RWPE2 (cell line): Measurements from ENCODE around the gene ST8SIA2.
"Not testable (repeated sequence)": the region's sequence is repeated elsewhere in the genome, so short reads cannot be mapped to it uniquely, and the experiment has no call there.

Experiments used
- ATAC-seq: fragments of 200-7000 bp; cut with Tn5 transposase; 3 replicates; pipeline ENCODE4 v1.9.1; 2021; ENCODE audit warnings: low read depth
- DNase-seq: peaks from one replicate; pipeline ENCODE4 v3.0.0-alpha.2; 2020; ENCODE audit warnings: low spot score
- H3K27ac ChIP-seq: fragments of 450-650 bp; 2 replicates; pipeline ENCODE4 v1.5.1; 2017; ENCODE audit warnings: mild to moderate bottlenecking; ENCODE audit not compliant: poor library complexity, severe bottlenecking
- H3K27me3 ChIP-seq: fragments of 250-450 bp; sonication (Bioruptor Pico); 2 replicates; pipeline ENCODE4 v1.5.1; 2021; ENCODE audit warnings: mild to moderate bottlenecking, moderate library complexity; ENCODE audit not compliant: insufficient read depth, poor library complexity, severe bottlenecking
- H3K36me3 ChIP-seq: fragments of 250-450 bp; sonication (Bioruptor Pico); 2 replicates; pipeline ENCODE4 v1.5.1; 2020; ENCODE audit warnings: low read depth, mild to moderate bottlenecking, moderate library complexity
- H3K4me1 ChIP-seq: fragments of 250-450 bp; sonication (Bioruptor Pico); 2 replicates; pipeline ENCODE4 v1.5.1; 2021; ENCODE audit warnings: mild to moderate bottlenecking, moderate library complexity; ENCODE audit not compliant: insufficient read depth, poor library complexity, severe bottlenecking
- H3K4me3 ChIP-seq: fragments of 250-450 bp; sonication (Bioruptor Pico); 2 replicates; pipeline ENCODE4 v1.5.1; 2021; ENCODE audit warnings: mild to moderate bottlenecking, moderate library complexity; ENCODE audit not compliant: severe bottlenecking
- H3K9me3 ChIP-seq: fragments of 250-450 bp; sonication (Bioruptor Pico); 2 replicates; pipeline ENCODE4 v1.5.1; 2021; ENCODE audit warnings: mild to moderate bottlenecking, moderate library complexity; ENCODE audit not compliant: severe bottlenecking
- TF ChIP-seq, protein P1 (sequence below): fragments of 450-650 bp; IDR thresholded peaks from one replicate; pipeline ENCODE4 v1.5.1; 2017; ENCODE audit warnings: mild to moderate bottlenecking, moderate library complexity; ENCODE audit not compliant: poor library complexity, severe bottlenecking

The ST8SIA2 gene

DNA sequence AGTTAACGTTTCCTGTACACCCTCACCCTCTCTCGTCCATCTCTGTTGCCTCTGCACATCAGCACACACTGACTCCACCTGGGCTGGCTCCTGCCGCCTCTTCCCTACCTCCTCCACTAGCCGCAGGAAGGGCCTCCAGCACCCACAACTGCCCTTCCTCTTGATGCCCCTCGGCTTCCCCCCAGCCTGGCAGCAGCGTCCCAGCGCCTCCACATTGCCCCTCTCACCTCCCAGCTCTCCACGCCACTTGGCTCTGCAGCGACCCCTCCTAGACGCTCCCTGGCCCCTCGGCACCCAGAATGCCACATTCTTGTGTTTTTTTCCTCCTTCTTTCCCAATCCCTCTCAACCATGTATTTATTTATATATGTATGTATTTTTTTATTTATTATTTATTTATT lies 73.6 kb downstream of the ST8SIA2 start:
- DNase-seq (no peak), ATAC-seq (no peak)
- Histone ChIP-seq H3K4me3 (no peak overlapping the region), H3K9me3 (no peaks in the 10 kb centered on the region), H3K36me3 (no peaks in the 10 kb centered on the region), H3K27ac (no peak overlapping the region), H3K4me1 (no peaks in the 10 kb centered on the region), H3K27me3 (peaks cover 10% of the 10 kb centered on the region)
- TF ChIP-seq, protein P1, sequence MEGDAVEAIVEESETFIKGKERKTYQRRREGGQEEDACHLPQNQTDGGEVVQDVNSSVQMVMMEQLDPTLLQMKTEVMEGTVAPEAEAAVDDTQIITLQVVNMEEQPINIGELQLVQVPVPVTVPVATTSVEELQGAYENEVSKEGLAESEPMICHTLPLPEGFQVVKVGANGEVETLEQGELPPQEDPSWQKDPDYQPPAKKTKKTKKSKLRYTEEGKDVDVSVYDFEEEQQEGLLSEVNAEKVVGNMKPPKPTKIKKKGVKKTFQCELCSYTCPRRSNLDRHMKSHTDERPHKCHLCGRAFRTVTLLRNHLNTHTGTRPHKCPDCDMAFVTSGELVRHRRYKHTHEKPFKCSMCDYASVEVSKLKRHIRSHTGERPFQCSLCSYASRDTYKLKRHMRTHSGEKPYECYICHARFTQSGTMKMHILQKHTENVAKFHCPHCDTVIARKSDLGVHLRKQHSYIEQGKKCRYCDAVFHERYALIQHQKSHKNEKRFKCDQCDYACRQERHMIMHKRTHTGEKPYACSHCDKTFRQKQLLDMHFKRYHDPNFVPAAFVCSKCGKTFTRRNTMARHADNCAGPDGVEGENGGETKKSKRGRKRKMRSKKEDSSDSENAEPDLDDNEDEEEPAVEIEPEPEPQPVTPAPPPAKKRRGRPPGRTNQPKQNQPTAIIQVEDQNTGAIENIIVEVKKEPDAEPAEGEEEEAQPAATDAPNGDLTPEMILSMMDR, result no peak

GRCh38 chr15:92468991-92469390 lies 75.3 kb downstream of the ST8SIA2 start:
- Histone ChIP-seq H3K4me3 (no peak overlapping the region), H3K9me3 (no peaks in the 10 kb centered on the region), H3K27me3 (peaks cover 10% of the 10 kb centered on the region), H3K27ac (no peak overlapping the region), H3K4me1 (no peaks in the 10 kb centered on the region), H3K36me3 (no peaks in the 10 kb centered on the region)
- ATAC-seq (no peak), DNase-seq (no peak)
- TF ChIP-seq, protein P1, result no peak

DNA sequence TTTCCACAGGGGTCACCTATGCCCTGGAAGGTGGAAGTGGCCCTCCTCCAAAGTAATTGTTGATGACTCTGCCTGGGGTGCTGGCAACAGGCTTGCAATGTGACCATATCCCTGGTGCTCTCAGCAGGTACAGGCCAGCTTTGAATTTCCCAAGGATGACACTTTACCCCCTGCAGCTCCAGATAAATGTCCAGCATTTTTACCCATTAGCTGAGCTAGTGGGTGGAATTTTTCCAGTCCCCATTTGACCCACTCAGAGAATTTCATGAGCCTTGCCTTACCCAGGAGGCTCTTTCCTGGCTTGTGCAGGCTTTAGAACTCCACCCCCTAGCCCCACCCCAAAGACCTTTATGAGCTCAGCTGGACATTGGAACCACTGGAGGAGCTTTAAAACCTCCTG lies 77.6 kb downstream of the ST8SIA2 start:
- Histone ChIP-seq H3K4me1 (no peaks in the 10 kb centered on the region), H3K4me3 (no peak overlapping the region), H3K27me3 (peaks cover 10% of the 10 kb centered on the region), H3K9me3 (no peaks in the 10 kb centered on the region), H3K27ac (no peak overlapping the region), H3K36me3 (no peaks in the 10 kb centered on the region)
- DNase-seq (no peak), ATAC-seq (no peak)
- TF ChIP-seq, protein P1, result no peak

- DNase-seq (no peak), ATAC-seq (no peak)
- Histone ChIP-seq H3K27me3 (peaks cover under 1% of the 10 kb centered on the region), H3K9me3 (no peaks in the 10 kb centered on the region), H3K4me1 (no peaks in the 10 kb centered on the region), H3K27ac (no peak overlapping the region), H3K4me3 (no peak overlapping the region), H3K36me3 (no peaks in the 10 kb centered on the region)
- TF ChIP-seq, protein P1, result no peak
These were observed 80.1 kb downstream of the ST8SIA2 start for GRCh38 chr15:92473756-92474155.

- H3K4me1 ChIP-seq, H3K36me3 ChIP-seq, ATAC-seq, DNase-seq, H3K4me3 ChIP-seq, H3K27ac ChIP-seq, H3K27me3 ChIP-seq, H3K9me3 ChIP-seq: not testable (repeated sequence)
These were observed 86.0 kb downstream of the ST8SIA2 start for GRCh38 chr15:92479730-92480129.

DNA sequence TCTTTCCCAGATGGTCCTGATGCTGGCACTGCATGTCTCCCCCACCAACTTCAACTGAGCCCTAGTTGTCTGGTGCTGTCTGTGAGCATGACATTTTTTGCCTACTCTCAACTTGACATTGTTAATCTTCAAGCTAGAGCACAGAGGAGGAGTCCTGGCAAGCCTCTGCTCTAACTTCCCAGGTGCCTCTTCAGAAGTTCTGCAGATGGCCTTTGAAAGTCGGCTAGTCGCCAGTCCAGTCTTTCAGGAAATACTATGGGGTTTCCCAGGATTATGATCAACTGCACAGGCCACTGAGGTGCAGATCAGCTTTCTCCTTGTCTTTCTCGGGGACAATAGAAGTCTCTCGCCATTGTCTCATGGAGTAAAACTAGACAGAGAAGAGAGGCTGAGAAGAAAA lies 86.7 kb downstream of the ST8SIA2 start:
- ATAC-seq, result no peak

More for the DNA sequence above, 86.7 kb downstream of the ST8SIA2 start:
- Histone ChIP-seq H3K4me3 (no peak overlapping the region), H3K36me3 (no peaks in the 10 kb centered on the region), H3K27me3 (peaks cover 9% of the 10 kb centered on the region), H3K27ac (no peak overlapping the region), H3K4me1 (no peaks in the 10 kb centered on the region), H3K9me3 (no peaks in the 10 kb centered on the region)
- DNase-seq, result no peak
- TF ChIP-seq, protein P1, result no peak
